Left lobe of liver (tissue), 2 donors: ENCODE measurements around the gene STAT5A. TPM values are rescaled to one million over a fixed set of nuclear protein-coding genes. Genes with fewer than 3 reads are reported as not detected.
A peak's percentile ranks its signal among the peaks of the same experiment; 100 is the strongest.
"Not testable (repeated sequence)": the region's sequence is repeated elsewhere in the genome, so short reads cannot be mapped to it uniquely, and the experiment has no call there.

Experiments
- ATAC-seq: fragments of 200-7000 bp; cut with Tn5 transposase; one replicate; pipeline ENCODE4 v1.9.1; 2020; ENCODE audit warnings: mild to moderate bottlenecking, moderate library complexity
- DNase-seq: peaks from one replicate; pipeline ENCODE4 v3.0.0-alpha.2; 2020; ENCODE audit warnings: low spot score
- total RNA-seq: library from RNA; stranded (reverse); gene quantifications from one replicate; pipeline ENCODE4 v1.2.1, GENCODE V29; 2021
- donor health status: DM: no; HTN: no; CAD: no; lungs with moderate emphysema.
- donor health status: DM: no; HTN: yes; CAD: no.

The STAT5A gene
- total RNA-seq, 1 donor from 2014 or later, result 10.2 TPM

GRCh38 chr17:42358434-42358833 is 70.1 kb downstream of the STAT5A start:
- DNase-seq (no peak), ATAC-seq (no peak)

GRCh38 chr17:42359133-42359532 is 70.8 kb downstream of the STAT5A start:
- ATAC-seq (no peak), DNase-seq (no peak)

GRCh38 chr17:42360388-42360787 is 72.1 kb downstream of the STAT5A start:
- DNase-seq, result peak; percentile 68
- not testable (repeated sequence) for ATAC-seq

Other genes starting within 250 kb of the STAT5A start
- 0.20 TPM for gene C17orf113, start 237.9 kb upstream of the STAT5A start, total RNA-seq
- gene ZNF385C, start 190.0 kb upstream of the STAT5A start, total RNA-seq, result 0.13 TPM
- 30.3 TPM for gene DHX58, start 175.8 kb upstream of the STAT5A start, total RNA-seq
- gene KAT2A, start 167.1 kb upstream of the STAT5A start, total RNA-seq, result 30.8 TPM
- gene HSPB9, start 165.7 kb upstream of the STAT5A start, total RNA-seq, result 1.1 TPM
- gene RAB5C, start 133.5 kb upstream of the STAT5A start, total RNA-seq, result 56.3 TPM
- not detected for gene KCNH4, start 107.4 kb upstream of the STAT5A start, total RNA-seq
- not detected for gene HCRT, start 103.0 kb upstream of the STAT5A start, total RNA-seq
- gene GHDC, start 94.0 kb upstream of the STAT5A start, total RNA-seq, result 15.7 TPM
- 26.3 TPM for gene STAT5B, start 12.1 kb upstream of the STAT5A start, total RNA-seq
- 112 TPM for gene STAT3, start 99.9 kb downstream of the STAT5A start, total RNA-seq
- 12.3 TPM for gene CAVIN1, start 134.8 kb downstream of the STAT5A start, total RNA-seq
- 42.8 TPM for gene ATP6V0A1, start 170.4 kb downstream of the STAT5A start, total RNA-seq
- gene NAGLU, start 247.7 kb downstream of the STAT5A start, total RNA-seq, result 44.4 TPM